ENCODE data around the gene CSRP2.

DNA sequence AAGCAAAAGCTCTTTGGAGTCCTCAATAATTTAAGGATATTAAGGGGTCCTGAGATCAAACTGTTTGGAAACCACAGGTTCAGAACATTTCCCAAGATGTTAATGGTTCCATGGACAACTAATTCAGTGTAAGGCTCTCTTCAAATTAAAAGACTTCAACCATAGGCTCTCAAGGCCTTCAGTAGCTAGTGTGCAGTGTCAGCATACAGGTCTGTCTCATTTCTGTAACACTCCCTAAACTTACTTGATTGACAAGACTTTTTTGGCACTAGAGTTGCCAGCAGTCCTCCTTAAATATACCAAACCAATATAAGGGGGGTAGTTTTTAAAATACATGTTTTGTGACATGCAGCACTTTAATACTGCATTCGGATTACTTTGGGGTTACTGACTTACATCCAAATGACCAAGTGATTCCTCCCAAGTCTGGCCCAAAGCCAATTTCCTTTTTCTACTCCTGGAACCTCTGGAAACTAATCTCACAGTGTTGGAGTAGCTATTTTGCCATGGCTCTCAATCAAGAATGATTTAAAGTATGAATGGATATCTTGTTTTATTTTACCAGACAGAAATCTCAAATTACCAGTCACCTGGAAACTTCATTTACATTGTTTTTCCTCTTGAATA lies 22.7 kb downstream of the CSRP2 start:
- TF ChIP-seq, protein P1, sequence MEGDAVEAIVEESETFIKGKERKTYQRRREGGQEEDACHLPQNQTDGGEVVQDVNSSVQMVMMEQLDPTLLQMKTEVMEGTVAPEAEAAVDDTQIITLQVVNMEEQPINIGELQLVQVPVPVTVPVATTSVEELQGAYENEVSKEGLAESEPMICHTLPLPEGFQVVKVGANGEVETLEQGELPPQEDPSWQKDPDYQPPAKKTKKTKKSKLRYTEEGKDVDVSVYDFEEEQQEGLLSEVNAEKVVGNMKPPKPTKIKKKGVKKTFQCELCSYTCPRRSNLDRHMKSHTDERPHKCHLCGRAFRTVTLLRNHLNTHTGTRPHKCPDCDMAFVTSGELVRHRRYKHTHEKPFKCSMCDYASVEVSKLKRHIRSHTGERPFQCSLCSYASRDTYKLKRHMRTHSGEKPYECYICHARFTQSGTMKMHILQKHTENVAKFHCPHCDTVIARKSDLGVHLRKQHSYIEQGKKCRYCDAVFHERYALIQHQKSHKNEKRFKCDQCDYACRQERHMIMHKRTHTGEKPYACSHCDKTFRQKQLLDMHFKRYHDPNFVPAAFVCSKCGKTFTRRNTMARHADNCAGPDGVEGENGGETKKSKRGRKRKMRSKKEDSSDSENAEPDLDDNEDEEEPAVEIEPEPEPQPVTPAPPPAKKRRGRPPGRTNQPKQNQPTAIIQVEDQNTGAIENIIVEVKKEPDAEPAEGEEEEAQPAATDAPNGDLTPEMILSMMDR (IDR thresholded peaks at IDR 0.05; ENCODE audit: low read depth, low read length, missing input control): no peak
- no peak for TF ChIP-seq RAD21 (IDR thresholded peaks at IDR 0.05)
- TF ChIP-seq, protein P2, sequence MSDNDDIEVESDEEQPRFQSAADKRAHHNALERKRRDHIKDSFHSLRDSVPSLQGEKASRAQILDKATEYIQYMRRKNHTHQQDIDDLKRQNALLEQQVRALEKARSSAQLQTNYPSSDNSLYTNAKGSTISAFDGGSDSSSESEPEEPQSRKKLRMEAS (IDR thresholded peaks at IDR 0.05): no peak
- no peak for TF ChIP-seq TAF1 (conservative IDR thresholded peaks at IDR 0.05)
- TF ChIP-seq RXRA (IDR thresholded peaks at IDR 0.05): no peak
- TF ChIP-seq JUND (IDR thresholded peaks at IDR 0.05): no peak
- no peak for TF ChIP-seq GABPA (IDR thresholded peaks at IDR 0.05 in 1 of 2, conservative IDR thresholded peaks at IDR 0.05 in 1 of 2)

Data from liver (tissue), 3 donors.